H1 (cell line): ENCODE data around the gene APAF1. TPM values are rescaled to one million over a fixed set of nuclear protein-coding genes. Genes with fewer than 3 reads are reported as not detected.

Experiments
- BRCA1 ChIP-seq: IDR thresholded peaks from 2 replicates; pipeline ENCODE4 v1.6.1; 2012; ENCODE audit warnings: low read depth, low read length, improper control_type of control experiment
- GABPA ChIP-seq: IDR thresholded peaks from 2 replicates; pipeline ENCODE4 v1.6.1; 2011; ENCODE audit warnings: mild to moderate bottlenecking, low read length, moderate library complexity, borderline replicate concordance; ENCODE audit not compliant: insufficient read depth
- SUZ12 ChIP-seq: fragments of 200-600 bp; sonication (generic); IDR thresholded peaks from 2 replicates; pipeline ENCODE4 v1.6.1; 2012; ENCODE audit warnings: mild to moderate bottlenecking, inconsistent platforms, low read length, moderate library complexity, mixed read lengths
- TEAD4 ChIP-seq: IDR thresholded peaks from 2 replicates; pipeline ENCODE4 v1.6.1; 2012; ENCODE audit warnings: low read depth, low read length, inconsistent platforms, mixed read lengths
- polyA plus RNA-seq, 7 experiments: library from polyadenylated mRNA; depleted of rRNA in 3 of 7; stranded (reverse) in 5 of 7; unstranded in 2 of 7; fragments of >200 nt in 5 of 7; fragments of 200-250 nt in 2 of 7; gene quantifications; 1 replicate in 5 of 7; 2 replicates in 1 of 7; 4 replicates in 1 of 7; pipeline versions ENCODE4 v1.2.1 to v1.2.3, GENCODE V29; 2011 to 2013; ENCODE audit warnings: missing spikeins in 2 of 7, mixed read lengths in 2 of 7
- total RNA-seq: library from RNA; stranded (reverse); fragmentation: NEBNext Ultra II Directional; extraction: Animal tissue kit (Norgen Biotek cat#: 25700); gene quantifications from 2 replicates; pipeline ENCODE4 v1.2.1, GENCODE V29; 2021
- TF ChIP-seq, protein P1 (sequence below): IDR thresholded peaks from 2 replicates; pipeline ENCODE4 v1.6.1; 2011; ENCODE audit warnings: low read depth, mild to moderate bottlenecking, low read length; ENCODE audit not compliant: insufficient read depth

The APAF1 gene
- total and polyA plus RNA-seq, 2 of the 8 experiments (the other 6 are each of a cell fraction or from before 2014, with no cell fraction given) = 4.7 to 22.6 TPM

DNA sequence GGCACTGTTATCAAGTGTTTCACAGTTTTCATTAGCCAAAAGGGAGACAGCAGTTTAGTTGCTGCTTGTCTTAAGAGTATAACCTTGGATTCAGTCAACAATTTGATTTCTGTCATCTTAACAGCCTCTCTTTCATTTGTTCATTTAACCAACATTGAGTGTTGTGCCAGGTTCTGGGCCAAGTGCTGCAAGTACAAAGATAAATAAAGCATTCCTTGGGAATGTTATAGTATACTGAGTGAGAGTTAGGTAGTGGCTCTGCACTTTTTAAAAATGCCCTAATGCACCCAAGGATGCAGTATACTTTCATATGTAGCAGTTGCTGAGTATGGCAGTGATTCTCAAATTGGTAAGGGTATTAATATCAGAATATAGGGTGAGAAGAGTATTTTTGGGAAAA is 15.4 kb downstream of the APAF1 start (continued):
- TF ChIP-seq SUZ12 (no peak), GABPA (no peak), BRCA1 (no peak), TEAD4 (no peak)
- TF ChIP-seq, protein P1, sequence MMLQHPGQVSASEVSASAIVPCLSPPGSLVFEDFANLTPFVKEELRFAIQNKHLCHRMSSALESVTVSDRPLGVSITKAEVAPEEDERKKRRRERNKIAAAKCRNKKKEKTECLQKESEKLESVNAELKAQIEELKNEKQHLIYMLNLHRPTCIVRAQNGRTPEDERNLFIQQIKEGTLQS = no peak
